Keratinocyte (primary cell): ENCODE measurements around the gene KLHL6. TPM values are rescaled to one million over a fixed set of nuclear protein-coding genes. Genes with fewer than 3 reads are reported as not detected.

Source experiments
- DNase-seq: peaks from one replicate; pipeline ENCODE4 v3.0.0-alpha.2; 2011; ENCODE audit warnings: low read depth, missing footprints, low spot score
- FAIRE-seq: peaks from 2 replicates; lab custom pipeline; 2011; peaks lifted over from hg19 to GRCh38; lab: Jason Lieb, UNC
- H2AFZ ChIP-seq: 2 replicates; pipeline ENCODE4 v1.6.0; 2012; ENCODE audit warnings: low read length, control low read depth, inconsistent platforms; ENCODE audit not compliant: control insufficient read depth
- H3K27ac ChIP-seq: 2 replicates; pipeline ENCODE4 v1.5.1; 2011; ENCODE audit warnings: low read length; ENCODE audit not compliant: control insufficient read depth, insufficient read depth
- H3K27me3 ChIP-seq: 3 replicates; pipeline ENCODE4 v1.6.0; 2011; ENCODE audit warnings: low read length; ENCODE audit not compliant: control insufficient read depth, insufficient read depth; ENCODE audit errors: extremely low read depth
- H3K36me3 ChIP-seq, 2 experiments: 2 replicates in 1 of 2; 3 replicates in 1 of 2; pipeline ENCODE4 v1.5.1; 2011; ENCODE audit warnings: low read length in 2 of 2, mild to moderate bottlenecking in 1 of 2; ENCODE audit not compliant: control insufficient read depth in 2 of 2, insufficient read depth in 2 of 2; ENCODE audit errors: extremely low read depth in 1 of 2
- H3K4me1 ChIP-seq: 3 replicates; pipeline ENCODE4 v1.5.1; 2011; ENCODE audit warnings: low read length; ENCODE audit not compliant: control insufficient read depth, insufficient read depth; ENCODE audit errors: extremely low read depth
- H3K4me2 ChIP-seq: 3 replicates; pipeline ENCODE4 v1.6.0; 2011; ENCODE audit warnings: low read depth, low read length; ENCODE audit not compliant: control insufficient read depth, insufficient read depth; ENCODE audit errors: extremely low read depth
- H3K4me3 ChIP-seq, 3 experiments: fragments of 200-600 bp in 1 of 3; sonication (generic) in 1 of 3; 2 replicates in 2 of 3; 3 replicates in 1 of 3; pipeline ENCODE4 v1.5.1; 2011 to 2016; ENCODE audit warnings: low read length in 3 of 3, mild to moderate bottlenecking in 3 of 3, control low read depth in 2 of 3, inconsistent platforms in 1 of 3, low read depth in 1 of 3, mixed read lengths in 1 of 3, mixed run types in 1 of 3, moderate library complexity in 1 of 3; ENCODE audit not compliant: control insufficient read depth in 2 of 3, insufficient read depth in 2 of 3; ENCODE audit errors: extremely low read depth in 1 of 3
- H3K79me2 ChIP-seq: 2 replicates; pipeline ENCODE4 v1.6.0; 2012; ENCODE audit warnings: low read length; ENCODE audit not compliant: control insufficient read depth, insufficient read depth
- H3K9ac ChIP-seq: 3 replicates; pipeline ENCODE4 v1.6.0; 2011; ENCODE audit warnings: low read length; ENCODE audit not compliant: control insufficient read depth, insufficient read depth; ENCODE audit errors: extremely low read depth
- H3K9me1 ChIP-seq: 3 replicates; pipeline ENCODE4 v1.6.0; 2011; ENCODE audit warnings: low read length; ENCODE audit not compliant: control insufficient read depth, insufficient read depth; ENCODE audit errors: extremely low read depth
- H3K9me3 ChIP-seq: 2 replicates; pipeline ENCODE4 v1.5.1; 2012; ENCODE audit warnings: low read depth, low read length; ENCODE audit not compliant: control insufficient read depth
- H4K20me1 ChIP-seq: 3 replicates; pipeline ENCODE4 v1.6.0; 2011; ENCODE audit warnings: low read length; ENCODE audit not compliant: control insufficient read depth, insufficient read depth; ENCODE audit errors: extremely low read depth
- EZH2 ChIP-seq: IDR thresholded peaks from one replicate; pipeline ENCODE4 v1.6.1; 2012; ENCODE audit warnings: inconsistent platforms, mild to moderate bottlenecking, low read length, moderate library complexity
- dilution Hi-C: fragments of 300-500 bp; cut with MboI; formaldehyde crosslinking; loops from one replicate; pipeline ENCODE4 v1.7.0; 2020; ENCODE audit warnings: low sequenced_read_pairs; ENCODE audit not compliant: extremely low pct_ligation_motif_present
- polyA plus RNA-seq, 5 experiments: library from polyadenylated mRNA; depleted of rRNA in 3 of 5; stranded (reverse) in 3 of 5; stranded (forward) in 1 of 5; unstranded in 1 of 5; fragments of >200 nt; gene quantifications; 1 replicate in 1 of 5; 2 replicates in 3 of 5; 3 replicates in 1 of 5; pipeline versions ENCODE4 v1.2.1 to v1.2.3, GENCODE V29; 2011 to 2012; ENCODE audit warnings: missing spikeins in 2 of 5, low read depth in 1 of 5, low replicate concordance in 1 of 5
- TF ChIP-seq, protein P1 (sequence below), 3 experiments: IDR thresholded peaks in 1 of 3; conservative IDR thresholded peaks in 1 of 3; optimal IDR thresholded peaks in 1 of 3; 2 replicates in 2 of 3; 3 replicates in 1 of 3; pipeline versions ENCODE3 to v1.5.1; 2011; ENCODE audit warnings: low read length in 3 of 3, mild to moderate bottlenecking in 3 of 3, moderate library complexity in 2 of 3, control low read depth in 1 of 3, inconsistent platforms in 1 of 3; ENCODE audit not compliant: insufficient read depth in 2 of 3; ENCODE audit errors: extremely low read depth in 1 of 3

KLHL6 gene
- polyA plus RNA-seq, 1 donor (not counting 4 experiments of a cell fraction or from before 2014, with no cell fraction given) = 0.10 TPM

DNA sequence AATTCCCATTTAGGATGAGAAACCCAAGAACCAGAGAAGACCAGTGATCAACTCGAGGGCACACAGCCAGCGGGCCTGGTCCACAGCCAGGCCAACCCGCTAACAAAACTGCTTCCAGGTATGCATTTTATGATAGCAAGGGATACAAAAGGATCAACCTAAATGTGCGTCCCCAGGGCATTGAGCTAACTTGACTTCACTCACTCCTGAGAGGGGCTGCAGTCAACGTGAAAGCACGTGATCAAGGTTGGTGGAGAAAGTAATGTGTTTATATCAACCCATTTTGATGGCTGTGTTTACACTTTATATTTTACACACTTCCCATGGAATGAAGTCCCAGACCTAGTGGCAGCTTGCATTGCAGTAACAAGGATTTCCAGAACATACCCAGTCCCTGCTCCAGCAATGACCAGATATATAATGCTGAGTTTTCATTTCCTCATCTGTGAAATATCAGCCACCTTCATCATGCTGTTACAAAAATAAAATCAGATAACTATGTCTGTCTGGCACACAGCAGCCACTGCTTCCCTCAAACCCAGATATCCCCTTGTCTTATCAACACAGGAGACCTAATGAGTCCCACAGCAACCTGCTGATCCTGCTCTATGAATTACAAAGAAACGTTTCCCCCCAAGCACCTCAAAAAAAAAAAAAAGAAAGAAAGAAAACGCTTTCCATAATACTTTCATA, 2.0 kb downstream of the KLHL6 start:
- Histone ChIP-seq H3K4me2 (no peak overlapping the region), H3K36me3 (no peaks in the 10 kb centered on the region), H3K79me2 (no peaks in the 10 kb centered on the region), H3K4me1 (peaks cover 5% of the 10 kb centered on the region), H3K27ac (no peak overlapping the region), H4K20me1 (no peaks in the 10 kb centered on the region), H3K9me1 (no peaks in the 10 kb centered on the region), H3K9me3 (no peaks in the 10 kb centered on the region), H3K4me3 (no peak overlapping the region), H2AFZ (no peak overlapping the region), H3K27me3 (no peaks in the 10 kb centered on the region), H3K9ac (no peak overlapping the region)
- dilution Hi-C loops = no loop called here
- no peak for FAIRE-seq
- TF ChIP-seq, protein P1, sequence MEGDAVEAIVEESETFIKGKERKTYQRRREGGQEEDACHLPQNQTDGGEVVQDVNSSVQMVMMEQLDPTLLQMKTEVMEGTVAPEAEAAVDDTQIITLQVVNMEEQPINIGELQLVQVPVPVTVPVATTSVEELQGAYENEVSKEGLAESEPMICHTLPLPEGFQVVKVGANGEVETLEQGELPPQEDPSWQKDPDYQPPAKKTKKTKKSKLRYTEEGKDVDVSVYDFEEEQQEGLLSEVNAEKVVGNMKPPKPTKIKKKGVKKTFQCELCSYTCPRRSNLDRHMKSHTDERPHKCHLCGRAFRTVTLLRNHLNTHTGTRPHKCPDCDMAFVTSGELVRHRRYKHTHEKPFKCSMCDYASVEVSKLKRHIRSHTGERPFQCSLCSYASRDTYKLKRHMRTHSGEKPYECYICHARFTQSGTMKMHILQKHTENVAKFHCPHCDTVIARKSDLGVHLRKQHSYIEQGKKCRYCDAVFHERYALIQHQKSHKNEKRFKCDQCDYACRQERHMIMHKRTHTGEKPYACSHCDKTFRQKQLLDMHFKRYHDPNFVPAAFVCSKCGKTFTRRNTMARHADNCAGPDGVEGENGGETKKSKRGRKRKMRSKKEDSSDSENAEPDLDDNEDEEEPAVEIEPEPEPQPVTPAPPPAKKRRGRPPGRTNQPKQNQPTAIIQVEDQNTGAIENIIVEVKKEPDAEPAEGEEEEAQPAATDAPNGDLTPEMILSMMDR (optimal IDR thresholded peaks at IDR 0.05 in 1 of 3, IDR thresholded peaks at IDR 0.05 in 1 of 3, conservative IDR thresholded peaks at IDR 0.05 in 1 of 3; ENCODE audit: extremely low read depth in 1 of 3, insufficient read depth in 2 of 3, low read length in 3 of 3) = no peak
- TF ChIP-seq EZH2 = no peak
- DNase-seq = no peak

DNA sequence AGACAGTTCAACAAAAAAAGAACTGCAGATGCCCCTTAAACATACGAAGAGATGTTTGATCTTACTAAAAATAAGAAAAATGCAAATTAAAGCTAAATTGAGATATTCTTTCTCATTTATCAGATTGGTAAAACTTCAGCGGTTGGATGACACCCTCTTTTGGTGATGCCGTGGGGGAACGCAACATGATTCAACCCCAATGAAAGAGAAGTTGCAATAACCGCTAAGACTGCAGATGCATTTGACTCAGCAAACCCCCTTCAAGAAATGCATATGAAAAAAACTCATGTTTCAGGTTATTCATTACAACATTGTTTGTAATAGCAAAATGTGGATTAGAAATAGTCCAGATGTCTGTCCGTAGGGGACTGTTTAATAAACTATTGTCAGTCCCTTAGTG, 3.6 kb downstream of the KLHL6 start:
- H3K27ac ChIP-seq = no peak overlapping the region
- no peaks in the 10 kb centered on the region for H3K79me2 ChIP-seq
- H3K36me3 ChIP-seq = no peaks in the 10 kb centered on the region
- H3K9me1 ChIP-seq = no peaks in the 10 kb centered on the region
- TF ChIP-seq, protein P1 (optimal IDR thresholded peaks at IDR 0.05 in 1 of 3, IDR thresholded peaks at IDR 0.05 in 1 of 3, conservative IDR thresholded peaks at IDR 0.05 in 1 of 3; ENCODE audit: extremely low read depth in 1 of 3, insufficient read depth in 2 of 3, low read length in 3 of 3) = no peak
- no peak for TF ChIP-seq EZH2
- H3K27me3 ChIP-seq = no peaks in the 10 kb centered on the region
- H3K9ac ChIP-seq = no peak overlapping the region
- FAIRE-seq (no peak), DNase-seq (no peak)
- H2AFZ ChIP-seq = no peak overlapping the region
- dilution Hi-C loops = no loop called here
- no peak overlapping the region for H3K4me2 ChIP-seq
- no peaks in the 10 kb centered on the region for H4K20me1 ChIP-seq
- peaks cover 13% of the 10 kb centered on the region for H3K4me1 ChIP-seq
- H3K9me3 ChIP-seq = no peaks in the 10 kb centered on the region
- H3K4me3 ChIP-seq = no peak overlapping the region
